Thoracic aorta (tissue), 2 donors: ENCODE results near the gene KIDINS220. TPM values are rescaled to one million over a fixed set of nuclear protein-coding genes. Genes with fewer than 3 reads are reported as not detected.

Source experiments
- ATAC-seq: fragments of 150-250 bp; one replicate; pipeline ENCODE4 v1.8.0; 2017; ENCODE audit warnings: low read depth; ENCODE audit not compliant: insufficient number of reproducible peaks, low FRiP score
- DNase-seq: peaks from one replicate; pipeline ENCODE4 v3.0.0-alpha.2; 2020; ENCODE audit warnings: low spot score
- H3K27ac ChIP-seq, 2 donors: fragments of 200-600 bp; sonication (generic); 1 replicate in 1 of 2; 2 replicates in 1 of 2; pipeline ENCODE4 v1.5.1; 2016; ENCODE audit warnings: mild to moderate bottlenecking in 2 of 2, moderate library complexity in 2 of 2
- H3K27me3 ChIP-seq: fragments of 200-600 bp; sonication (generic); replicated peaks from 2 replicates; pipeline ENCODE4 v1.6.0; 2016; ENCODE audit warnings: mild to moderate bottlenecking; ENCODE audit not compliant: insufficient read depth
- H3K36me3 ChIP-seq: fragments of 200-600 bp; sonication (generic); one replicate; pipeline ENCODE4 v1.5.1; 2016
- H3K4me1 ChIP-seq, 2 donors: fragments of 200-600 bp; sonication (generic); 1 replicate in 1 of 2; 2 replicates in 1 of 2; pipeline versions ENCODE4 v1.5.1 to v1.6.0; 2016; ENCODE audit warnings: low read depth in 2 of 2, mild to moderate bottlenecking in 1 of 2; ENCODE audit not compliant: control insufficient read depth in 1 of 2
- H3K4me3 ChIP-seq: fragments of 200-600 bp; sonication (generic); 2 replicates; pipeline ENCODE4 v1.5.1; 2016; ENCODE audit warnings: mild to moderate bottlenecking
- H3K9me3 ChIP-seq: fragments of 200-600 bp; sonication (generic); 2 replicates; pipeline ENCODE4 v1.5.1; 2016
- CTCF ChIP-seq: fragments of 200-600 bp; sonication (generic); IDR thresholded peaks from one replicate; pipeline ENCODE4 v1.5.1; 2019; ENCODE audit warnings: antibody characterized with exemption
- total RNA-seq, 2 donors: library from RNA; depleted of rRNA; stranded (reverse); fragments of >200 nt; gene quantifications; one replicate each; pipeline versions ENCODE4 v1.1.0 to v1.2.3, GENCODE V29; 2016

Gene KIDINS220
- total RNA-seq, 2 donors from 2014 or later: 107 to 113 TPM

- no peaks in the 10 kb centered on the region for H3K9me3 ChIP-seq
- H3K27ac ChIP-seq: peak overlapping the region; percentile 39 to 69
- ATAC-seq: no peak
- no peak for TF ChIP-seq CTCF
- no peaks in the 10 kb centered on the region for H3K27me3 ChIP-seq
- H3K36me3 ChIP-seq: no peaks in the 10 kb centered on the region
- peaks cover 17 to 39% of the 10 kb centered on the region in 2 donors for H3K4me1 ChIP-seq
- DNase-seq: no peak
- peak overlapping the region; percentile 84 for H3K4me3 ChIP-seq
Observed at GRCh38 chr2:8837795-8838140, 355 bp upstream of the KIDINS220 start.

- H3K9me3 ChIP-seq: no peaks in the 10 kb centered on the region
- peaks cover 22 to 48% of the 10 kb centered on the region in 2 donors for H3K4me1 ChIP-seq
- ATAC-seq (no peak), DNase-seq (no peak)
- H3K27ac ChIP-seq: no peak overlapping the region
- TF ChIP-seq CTCF: no peak
- no peaks in the 10 kb centered on the region for H3K27me3 ChIP-seq
- peak overlapping the region; percentile 84 for H3K4me3 ChIP-seq
- no peaks in the 10 kb centered on the region for H3K36me3 ChIP-seq
Observed at GRCh38 chr2:8835279-8835678, 2.1 kb downstream of the KIDINS220 start.

GRCh38 chr2:8833853-8834252 is 3.6 kb downstream of the KIDINS220 start:
- no peak for TF ChIP-seq CTCF
- DNase-seq (no peak), ATAC-seq (no peak)
- Histone ChIP-seq H3K4me3 (no peak overlapping the region), H3K4me1 (peaks cover 22 to 48% of the 10 kb centered on the region in 2 donors), H3K27ac (no peak overlapping the region), H3K27me3 (no peaks in the 10 kb centered on the region), H3K36me3 (no peaks in the 10 kb centered on the region), H3K9me3 (no peaks in the 10 kb centered on the region)

GRCh38 chr2:8831516-8831915 is 5.9 kb downstream of the KIDINS220 start:
- Histone ChIP-seq H3K4me3 (no peak overlapping the region), H3K9me3 (no peaks in the 10 kb centered on the region), H3K4me1 (peaks cover 22 to 40% of the 10 kb centered on the region in 2 donors), H3K27me3 (no peaks in the 10 kb centered on the region), H3K36me3 (no peaks in the 10 kb centered on the region), H3K27ac (no peak overlapping the region)
- no peak for ATAC-seq
- DNase-seq: no peak
- no peak for TF ChIP-seq CTCF

- Histone ChIP-seq H3K27me3 (no peaks in the 10 kb centered on the region), H3K27ac (no peak overlapping the region), H3K9me3 (no peaks in the 10 kb centered on the region), H3K36me3 (no peaks in the 10 kb centered on the region), H3K4me3 (no peak overlapping the region), H3K4me1 (peaks cover 5 to 16% of the 10 kb centered on the region in 2 donors)
- DNase-seq (no peak), ATAC-seq (no peak)
- TF ChIP-seq CTCF: no peak
Observed at GRCh38 chr2:8827729-8828128, 9.7 kb downstream of the KIDINS220 start.
